GM19025 (cell line): Measurements from ENCODE around the gene CDHR4.

Experiments
- ATAC-seq: cut with Tn5 transposase; IDR thresholded peaks from one replicate; pipeline ENCODE4 v1.9.1; 2021; ENCODE audit warnings: mild to moderate bottlenecking, low read depth, moderate library complexity; ENCODE audit not compliant: unreplicated experiment

Gene CDHR4

DNA sequence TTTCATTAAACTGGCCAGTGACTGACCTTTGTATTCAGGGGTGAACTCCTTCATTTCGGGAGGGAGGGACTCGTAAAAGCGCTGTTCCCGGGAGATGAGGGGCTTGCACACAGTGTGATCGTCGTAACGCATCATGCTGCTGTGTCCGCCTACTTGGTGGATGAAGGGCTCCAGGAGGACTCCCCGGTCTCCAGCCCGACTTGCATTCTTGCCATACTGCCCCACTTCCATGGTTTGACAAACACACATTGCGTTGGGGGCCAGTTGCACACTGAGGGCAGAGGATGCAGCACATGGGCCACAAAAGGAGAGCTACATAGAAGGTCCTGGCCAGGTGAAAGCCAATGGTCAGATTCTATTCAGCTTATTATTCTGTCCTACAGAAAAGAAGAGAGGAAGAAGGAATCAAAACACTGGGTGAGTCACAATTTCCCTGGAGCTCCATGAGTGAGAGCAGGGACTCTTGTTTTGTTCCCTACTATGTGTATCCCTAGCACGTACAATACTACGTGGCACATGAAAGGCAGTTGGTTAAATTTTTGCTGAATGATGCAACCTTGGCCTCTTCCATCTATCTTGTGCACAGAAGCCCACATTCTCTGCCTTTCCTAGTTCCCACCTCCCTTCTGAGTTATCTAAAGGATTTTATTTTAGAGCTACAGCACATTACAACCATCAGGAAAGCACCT is 51.7 kb downstream of the CDHR4 start:
- no peak for ATAC-seq

DNA sequence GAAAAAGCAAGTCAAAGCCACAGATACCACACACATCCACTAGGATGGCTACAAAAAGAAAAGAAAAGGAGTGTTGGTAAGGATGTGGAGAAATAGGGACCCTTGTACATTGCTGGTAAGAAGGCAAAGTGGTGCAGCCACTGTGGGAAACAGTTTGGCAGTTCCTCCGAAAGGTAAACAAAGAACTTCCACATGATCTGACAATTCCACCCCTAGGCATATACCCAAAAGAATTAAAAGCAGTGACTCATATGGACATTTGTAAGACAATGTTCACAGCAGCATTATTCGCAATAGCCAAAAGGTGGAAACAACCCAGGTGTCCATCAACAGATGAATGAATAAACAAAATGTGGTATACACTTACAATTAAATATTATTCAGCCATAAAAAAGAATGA is 53.7 kb downstream of the CDHR4 start:
- no peak for ATAC-seq
